ENCODE measurements around the gene ESRRB. TPM values are rescaled to one million over a fixed set of nuclear protein-coding genes. Genes with fewer than 3 reads are reported as not detected.

ESRRB gene
- total RNA-seq, 1 donor from 2014 or later, result 1.7 TPM

GRCh38 chr14:76423534-76423933, 47.6 kb downstream of the ESRRB start:
- Mint-ChIP-seq H3K4me3 (ENCODE audit: unreplicated experiment) (no peak overlapping the region), H3K36me3 (ENCODE audit: unreplicated experiment) (no peaks in the 10 kb centered on the region), H3K27me3 (ENCODE audit: unreplicated experiment) (peaks cover 4% of the 10 kb centered on the region), H3K27ac (ENCODE audit: unreplicated experiment) (no peak overlapping the region), H3K4me1 (ENCODE audit: low read depth, unreplicated experiment) (peaks cover 7% of the 10 kb centered on the region), H3K9me3 (ENCODE audit: unreplicated experiment) (peaks cover 2% of the 10 kb centered on the region)
- no peak for DNase-seq
- TF ChIP-seq CTCF (IDR thresholded peaks at IDR 0.05; ENCODE audit: partially characterized antibody, unreplicated experiment), result no peak

GRCh38 chr14:76424359-76424758, 48.4 kb downstream of the ESRRB start:
- H3K27ac Mint-ChIP-seq (ENCODE audit: unreplicated experiment), result no peak overlapping the region
- H3K27me3 Mint-ChIP-seq (ENCODE audit: unreplicated experiment), result peaks cover 6% of the 10 kb centered on the region
- DNase-seq, result no peak
- no peak for TF ChIP-seq CTCF (IDR thresholded peaks at IDR 0.05; ENCODE audit: partially characterized antibody, unreplicated experiment)
- peaks cover 13% of the 10 kb centered on the region for H3K4me1 Mint-ChIP-seq (ENCODE audit: low read depth, unreplicated experiment)
- H3K9me3 Mint-ChIP-seq (ENCODE audit: unreplicated experiment), result peaks cover 2% of the 10 kb centered on the region
- H3K36me3 Mint-ChIP-seq (ENCODE audit: unreplicated experiment), result no peaks in the 10 kb centered on the region
- no peak overlapping the region for H3K4me3 Mint-ChIP-seq (ENCODE audit: unreplicated experiment)

GRCh38 chr14:76426161-76426696, 50.3 kb downstream of the ESRRB start:
- H3K4me1 Mint-ChIP-seq (ENCODE audit: low read depth, unreplicated experiment), result peaks cover 11% of the 10 kb centered on the region
- TF ChIP-seq CTCF (IDR thresholded peaks at IDR 0.05; ENCODE audit: partially characterized antibody, unreplicated experiment), result no peak
- H3K27me3 Mint-ChIP-seq (ENCODE audit: unreplicated experiment), result peaks cover 2% of the 10 kb centered on the region
- H3K4me3 Mint-ChIP-seq (ENCODE audit: unreplicated experiment), result no peak overlapping the region
- H3K27ac Mint-ChIP-seq (ENCODE audit: unreplicated experiment), result no peak overlapping the region
- H3K36me3 Mint-ChIP-seq (ENCODE audit: unreplicated experiment), result no peaks in the 10 kb centered on the region
- no peak for DNase-seq
- peaks cover 2% of the 10 kb centered on the region for H3K9me3 Mint-ChIP-seq (ENCODE audit: unreplicated experiment)

GRCh38 chr14:76428611-76429010, 52.7 kb downstream of the ESRRB start:
- peaks cover 5% of the 10 kb centered on the region for H3K27me3 Mint-ChIP-seq (ENCODE audit: unreplicated experiment)
- no peak for DNase-seq
- peaks cover 22% of the 10 kb centered on the region for H3K4me1 Mint-ChIP-seq (ENCODE audit: low read depth, unreplicated experiment)
- H3K4me3 Mint-ChIP-seq (ENCODE audit: unreplicated experiment), result no peak overlapping the region
- H3K27ac Mint-ChIP-seq (ENCODE audit: unreplicated experiment), result no peak overlapping the region
- TF ChIP-seq CTCF (IDR thresholded peaks at IDR 0.05; ENCODE audit: partially characterized antibody, unreplicated experiment), result no peak
- H3K9me3 Mint-ChIP-seq (ENCODE audit: unreplicated experiment), result peaks cover 8% of the 10 kb centered on the region
- H3K36me3 Mint-ChIP-seq (ENCODE audit: unreplicated experiment), result no peaks in the 10 kb centered on the region

- Mint-ChIP-seq H3K4me1 (ENCODE audit: low read depth, unreplicated experiment) (peaks cover 34% of the 10 kb centered on the region), H3K36me3 (ENCODE audit: unreplicated experiment) (no peaks in the 10 kb centered on the region), H3K4me3 (ENCODE audit: unreplicated experiment) (no peak overlapping the region), H3K9me3 (ENCODE audit: unreplicated experiment) (peaks cover 7% of the 10 kb centered on the region), H3K27ac (ENCODE audit: unreplicated experiment) (no peak overlapping the region), H3K27me3 (ENCODE audit: unreplicated experiment) (peaks cover 5% of the 10 kb centered on the region)
- DNase-seq, result no peak
- no peak for TF ChIP-seq CTCF (IDR thresholded peaks at IDR 0.05; ENCODE audit: partially characterized antibody, unreplicated experiment)
These were observed 54.1 kb downstream of the ESRRB start for GRCh38 chr14:76430017-76430416.
